ENCODE measurements around the gene RNF186. TPM values are rescaled to one million over a fixed set of nuclear protein-coding genes. Genes with fewer than 3 reads are reported as not detected.
"Not testable (repeated sequence)": the region's sequence is repeated elsewhere in the genome, so short reads cannot be mapped to it uniquely, and the experiment has no call there.

RNF186 gene
- total and polyA plus RNA-seq, 2 donors (not counting 1 experiment from before 2014, with no cell fraction given): not detected

DNA sequence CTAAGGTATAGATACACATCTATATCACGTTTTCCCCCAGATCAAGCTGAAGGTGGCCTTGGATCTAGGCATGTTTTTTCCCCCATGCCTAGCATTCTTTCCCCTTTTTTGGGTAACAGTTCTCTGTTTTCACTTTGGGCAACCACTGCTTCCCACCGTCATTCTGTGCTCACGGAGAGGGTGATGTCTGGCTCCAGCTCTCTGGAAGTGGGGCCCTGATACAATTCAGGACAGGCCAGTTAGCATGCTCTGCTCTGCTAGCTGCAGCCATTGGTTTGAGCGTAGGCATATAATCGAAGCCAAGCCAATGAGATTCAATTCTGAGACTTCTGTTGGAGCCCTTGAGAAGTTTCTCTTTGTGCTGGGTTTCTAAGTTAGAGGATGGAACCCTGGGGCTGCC is 2.1 kb upstream of the RNF186 start:
- no peak overlapping the region for H3K4me3 Mint-ChIP-seq
- H3K9me3 Mint-ChIP-seq (ENCODE audit: insufficient read depth): no peaks in the 10 kb centered on the region
- CTCF ChIA-PET: no interaction called here
- H3K4me1 Mint-ChIP-seq: no peaks in the 10 kb centered on the region
- no peak for ATAC-seq (ENCODE audit: low read depth)
- H2AFZ ChIP-seq (ENCODE audit: insufficient read depth, low read depth, low read length, poor library complexity, severe bottlenecking): no peak overlapping the region
- H3K4me1 ChIP-seq (ENCODE audit: control insufficient read depth in 2 of 2, insufficient read depth in 2 of 2, low read length in 2 of 2): no peaks in the 10 kb centered on the region
- H4K20me1 ChIP-seq (ENCODE audit: control insufficient read depth, insufficient read depth, low read length, poor library complexity, severe bottlenecking): no peaks in the 10 kb centered on the region
- no peaks in the 10 kb centered on the region for H3K9me3 ChIP-seq (ENCODE audit: control extremely low read depth in 1 of 3, control insufficient read depth in 2 of 3, insufficient read depth in 1 of 3, low read length in 2 of 3)
- no peak overlapping the region for H3K27ac Mint-ChIP-seq
- no peak overlapping the region for H3K4me2 ChIP-seq (replicated peaks; ENCODE audit: low read depth, low read length, poor library complexity, severe bottlenecking)
- WGBS (ENCODE audit: insufficient coverage): 86% methylated on average over 5 of the region's 5 CpGs
- H3K27ac ChIP-seq (ENCODE audit: low read length in 2 of 2): no peak overlapping the region
- TF ChIP-seq CTCF (IDR thresholded peaks at IDR 0.05) (no peak), EZH2 (IDR thresholded peaks at IDR 0.05; ENCODE audit: borderline replicate concordance, insufficient read depth, low read depth, low read length, poor library complexity, severe bottlenecking) (no peak)
- no peaks in the 10 kb centered on the region for H3K36me3 ChIP-seq (replicated peaks in 1 of 2; ENCODE audit: control extremely low read depth in 1 of 2, control insufficient read depth in 1 of 2, extremely low read depth in 1 of 2, insufficient read depth in 2 of 2, low read length in 1 of 2)
- H3K79me2 ChIP-seq (ENCODE audit: control insufficient read depth, insufficient read depth, low read length): no peaks in the 10 kb centered on the region
- no peak overlapping the region for H3K9ac ChIP-seq (ENCODE audit: low read length)
- no peak overlapping the region for H3K4me3 ChIP-seq (ENCODE audit: control extremely low read depth in 1 of 5, extremely low read depth in 1 of 5, insufficient read depth in 1 of 5, low read depth in 2 of 5, low read length in 4 of 5)
- POLR2A ChIA-PET: no interaction called here
- peaks cover 32% of the 10 kb centered on the region for H3K27me3 Mint-ChIP-seq
- peaks cover 0 to 4% (median 0%) of the 10 kb centered on the region in 4 experiments for H3K27me3 ChIP-seq (replicated peaks in 1 of 4; ENCODE audit: control extremely low read depth in 1 of 4, control insufficient read depth in 3 of 4, insufficient read depth in 4 of 4, low read length in 3 of 4)
- DNase-seq: no peak
- intact Hi-C loops (cut with micrococcal nuclease): no loop called here

DNA sequence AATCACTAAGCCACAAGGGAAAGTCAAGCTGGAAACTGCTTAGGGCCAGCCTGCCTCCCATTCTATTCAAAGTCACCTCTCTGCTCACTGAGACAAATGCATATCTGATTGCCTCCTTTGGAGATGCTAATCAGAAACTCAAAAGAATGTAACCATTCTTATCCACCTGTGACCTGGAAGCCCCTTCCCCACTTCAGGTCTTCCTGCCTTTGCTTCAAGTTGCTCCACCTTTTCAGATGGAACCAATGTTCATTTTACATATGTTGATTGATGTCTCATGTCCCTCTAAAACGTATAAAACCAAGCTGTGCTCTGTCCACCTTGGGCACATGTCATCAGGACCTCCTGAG is 1.6 kb upstream of the RNF186 start:
- H3K36me3 ChIP-seq (replicated peaks in 1 of 2; ENCODE audit: control extremely low read depth in 1 of 2, control insufficient read depth in 1 of 2, extremely low read depth in 1 of 2, insufficient read depth in 2 of 2, low read length in 1 of 2); H3K4me1 ChIP-seq (ENCODE audit: control insufficient read depth in 2 of 2, insufficient read depth in 2 of 2, low read length in 2 of 2); H4K20me1 ChIP-seq (ENCODE audit: control insufficient read depth, insufficient read depth, low read length, poor library complexity, severe bottlenecking); H3K4me3 Mint-ChIP-seq; H3K79me2 ChIP-seq (ENCODE audit: control insufficient read depth, insufficient read depth, low read length); H3K4me1 Mint-ChIP-seq; H3K4me2 ChIP-seq (replicated peaks; ENCODE audit: low read depth, low read length, poor library complexity, severe bottlenecking); POLR2A ChIA-PET; ATAC-seq (ENCODE audit: low read depth); H3K9ac ChIP-seq (ENCODE audit: low read length); H3K27ac Mint-ChIP-seq; H3K27me3 ChIP-seq (replicated peaks in 1 of 4; ENCODE audit: control extremely low read depth in 1 of 4, control insufficient read depth in 3 of 4, insufficient read depth in 4 of 4, low read length in 3 of 4); H2AFZ ChIP-seq (ENCODE audit: insufficient read depth, low read depth, low read length, poor library complexity, severe bottlenecking); H3K9me3 Mint-ChIP-seq (ENCODE audit: insufficient read depth); DNase-seq; CTCF ChIA-PET; H3K4me3 ChIP-seq (ENCODE audit: control extremely low read depth in 1 of 5, extremely low read depth in 1 of 5, insufficient read depth in 1 of 5, low read depth in 2 of 5, low read length in 4 of 5); H3K27ac ChIP-seq (ENCODE audit: low read length in 2 of 2); intact Hi-C loops (cut with micrococcal nuclease); H3K9me3 ChIP-seq (ENCODE audit: control extremely low read depth in 1 of 3, control insufficient read depth in 2 of 3, insufficient read depth in 1 of 3, low read length in 2 of 3): not testable (repeated sequence)
- 33% methylated on average over 1 of the region's 1 CpG for WGBS (ENCODE audit: insufficient coverage)
- peaks cover 31% of the 10 kb centered on the region for H3K27me3 Mint-ChIP-seq
